Activated T-helper 17 cell treated with anti-CD3 and anti-CD28 coated beads, Interleukin-2, amount 50 U/mL, for 72 hours (primary cell): ENCODE results near the gene TMED3. TPM values are rescaled to one million over a fixed set of nuclear protein-coding genes. Genes with fewer than 3 reads are reported as not detected.
"Not testable (repeated sequence)": the region's sequence is repeated elsewhere in the genome, so short reads cannot be mapped to it uniquely, and the experiment has no call there.

ENCODE experiments used
- ATAC-seq: fragments of 150-1000 bp; cut with Tn5 transposase; replicated peaks from 2 replicates; pipeline ENCODE4 v1.10.0; 2021; ENCODE audit warnings: mild to moderate bottlenecking, moderate library complexity
- H3K27ac Mint-ChIP-seq: one replicate; pipeline ENCODE4 v1.8.0; 2022; ENCODE audit warnings: mixed read lengths
- H3K27me3 Mint-ChIP-seq: one replicate; pipeline ENCODE4 v1.8.0; 2022; ENCODE audit warnings: mixed read lengths
- H3K36me3 Mint-ChIP-seq: one replicate; pipeline ENCODE4 v1.8.0; 2022; ENCODE audit warnings: low read depth, mild to moderate bottlenecking, mixed read lengths
- H3K4me1 Mint-ChIP-seq: one replicate; pipeline ENCODE4 v1.8.0; 2022; ENCODE audit warnings: mixed read lengths
- H3K4me3 Mint-ChIP-seq: one replicate; pipeline ENCODE4 v1.8.0; 2022; ENCODE audit warnings: mild to moderate bottlenecking, mixed read lengths
- H3K9me3 Mint-ChIP-seq: one replicate; pipeline ENCODE4 v1.8.0; 2022; ENCODE audit warnings: mixed read lengths
- total RNA-seq, 2 donors: library from RNA; stranded (reverse); gene quantifications; one replicate each; pipeline ENCODE4 v1.2.3, GENCODE V29; 2022

TMED3 gene
- total RNA-seq, 2 donors from 2014 or later, result 41.1 to 54.1 TPM

GRCh38 chr15:79308874-79309273 lies 2.0 kb upstream of the TMED3 start:
- H3K36me3 Mint-ChIP-seq, result peaks cover 15% of the 10 kb centered on the region
- peaks cover 15% of the 10 kb centered on the region for H3K4me1 Mint-ChIP-seq
- H3K27ac Mint-ChIP-seq, result no peak overlapping the region
- no peak overlapping the region for H3K4me3 Mint-ChIP-seq
- no peaks in the 10 kb centered on the region for H3K9me3 Mint-ChIP-seq
- peaks cover 17% of the 10 kb centered on the region for H3K27me3 Mint-ChIP-seq
- no peak for ATAC-seq

- Mint-ChIP-seq H3K27ac (peak overlapping the region; percentile 78), H3K9me3 (no peaks in the 10 kb centered on the region), H3K27me3 (peaks cover 6% of the 10 kb centered on the region), H3K4me3 (peak overlapping the region; percentile 86), H3K36me3 (peaks cover 33% of the 10 kb centered on the region), H3K4me1 (peaks cover 19% of the 10 kb centered on the region)
- ATAC-seq, result peak; percentile 61
Measured at GRCh38 chr15:79310612-79310984, 314 bp upstream of the TMED3 start.

DNA sequence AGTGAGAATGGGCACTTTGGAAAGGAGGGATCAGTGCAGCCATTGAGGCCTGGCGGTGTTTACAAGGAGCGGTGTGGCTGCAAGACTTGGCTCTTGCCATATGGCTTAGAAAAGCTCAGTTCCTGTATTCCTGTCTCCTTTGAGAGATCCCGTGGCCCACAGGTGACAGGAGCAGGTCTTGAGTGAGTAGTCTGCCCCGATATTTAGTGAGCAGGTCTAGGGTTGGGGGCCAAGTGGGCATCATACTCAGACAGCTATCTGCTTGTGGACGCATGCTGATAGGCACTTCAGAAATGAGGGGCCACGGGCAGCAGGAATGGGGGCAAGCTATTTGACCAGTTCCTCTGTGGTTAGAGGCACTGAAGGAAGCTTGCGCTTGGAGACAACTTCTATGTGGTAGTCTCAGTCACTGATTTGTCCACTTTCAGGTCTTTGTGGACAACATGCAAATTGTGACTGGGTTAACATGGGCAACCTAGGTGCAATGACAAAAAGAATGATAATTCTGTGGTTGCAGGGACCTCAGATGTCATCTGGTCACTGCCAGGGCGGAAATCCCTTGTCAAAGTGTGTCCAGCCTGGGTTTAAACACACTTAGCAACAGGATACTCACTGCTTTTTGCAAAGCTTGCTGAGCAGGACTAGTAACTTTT lies 1.1 kb downstream of the TMED3 start:
- Mint-ChIP-seq H3K4me1 (peaks cover 28% of the 10 kb centered on the region), H3K9me3 (no peaks in the 10 kb centered on the region), H3K4me3 (peak overlapping the region; percentile 86), H3K27ac (peak overlapping the region; percentile 67), H3K36me3 (peaks cover 47% of the 10 kb centered on the region), H3K27me3 (peaks cover 4% of the 10 kb centered on the region)
- ATAC-seq, result no peak

- peaks cover 43% of the 10 kb centered on the region for H3K4me1 Mint-ChIP-seq
- ATAC-seq, result no peak
Measured at GRCh38 chr15:79314186-79314585, 3.3 kb downstream of the TMED3 start.

DNA sequence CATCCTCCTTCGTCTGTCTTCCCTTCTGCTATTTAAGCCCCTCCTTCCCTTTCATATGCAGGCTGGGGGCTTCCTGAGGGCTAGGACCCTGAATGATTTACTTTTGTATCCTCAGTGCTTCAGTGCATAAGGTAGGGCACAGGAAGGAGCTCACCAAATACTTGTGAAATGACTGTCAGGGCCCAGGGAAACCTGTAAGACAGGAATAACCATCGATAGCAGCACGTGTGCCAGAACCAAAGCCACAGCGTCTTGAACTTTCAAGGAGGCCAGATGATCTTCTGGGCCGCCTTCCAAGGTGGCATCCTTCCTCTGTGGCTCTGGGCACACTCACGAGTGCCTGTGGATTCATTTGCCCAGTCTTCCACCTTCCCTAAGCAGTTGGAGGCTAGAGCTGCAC lies 3.9 kb downstream of the TMED3 start:
- Mint-ChIP-seq H3K36me3 (peaks cover 75% of the 10 kb centered on the region), H3K9me3 (no peaks in the 10 kb centered on the region), H3K4me3 (no peak overlapping the region), H3K27ac (no peak overlapping the region), H3K4me1 (peaks cover 48% of the 10 kb centered on the region), H3K27me3 (no peaks in the 10 kb centered on the region)
- ATAC-seq, result no peak

More at GRCh38 chr15:79314186-79314585, 3.3 kb downstream of the TMED3 start:
- Mint-ChIP-seq H3K36me3 (peaks cover 69% of the 10 kb centered on the region), H3K27ac (no peak overlapping the region), H3K9me3 (no peaks in the 10 kb centered on the region), H3K27me3 (no peaks in the 10 kb centered on the region), H3K4me3 (no peak overlapping the region)

DNA sequence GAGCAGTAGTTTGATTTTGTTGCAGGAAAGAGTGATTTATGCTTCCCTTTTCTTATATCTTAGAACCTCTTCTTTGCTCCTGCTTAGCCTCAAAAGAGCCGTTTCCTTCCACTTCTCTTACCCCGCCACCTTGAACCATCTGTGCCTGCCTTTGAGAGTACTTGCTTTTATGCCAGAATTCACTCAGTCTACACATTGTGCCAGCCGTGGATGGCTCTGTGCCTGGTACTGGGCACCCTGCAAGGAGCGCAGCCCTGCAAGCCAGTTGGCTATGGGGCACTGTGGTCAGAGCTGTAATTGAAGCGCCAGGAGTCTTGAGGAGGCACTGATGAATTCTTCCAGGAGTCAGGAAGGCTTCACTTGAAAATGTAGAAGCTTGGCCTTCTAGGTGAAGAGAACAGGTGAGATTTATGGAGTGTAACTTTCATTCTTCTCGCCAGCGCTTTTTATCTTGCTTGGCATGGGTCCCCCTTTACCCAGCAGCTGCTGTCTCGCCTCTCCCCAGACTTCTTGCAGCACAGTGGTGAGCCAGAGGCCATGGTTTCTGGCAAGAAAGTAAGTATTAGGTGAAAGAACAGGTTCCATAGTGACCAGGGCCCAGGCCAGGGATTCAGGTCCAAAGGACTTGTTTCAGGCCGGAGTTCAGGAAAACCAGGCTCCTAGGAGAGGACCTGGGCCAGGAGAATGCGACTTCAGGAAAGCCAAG lies 4.9 kb downstream of the TMED3 start:
- Mint-ChIP-seq H3K4me1 (peaks cover 48% of the 10 kb centered on the region), H3K4me3 (no peak overlapping the region), H3K9me3 (no peaks in the 10 kb centered on the region), H3K27me3 (no peaks in the 10 kb centered on the region), H3K36me3 (peaks cover 83% of the 10 kb centered on the region), H3K27ac (no peak overlapping the region)
- ATAC-seq, result no peak

- ATAC-seq, result no peak
- peaks cover 48% of the 10 kb centered on the region for H3K4me1 Mint-ChIP-seq
Measured at GRCh38 chr15:79316864-79317263, 6.0 kb downstream of the TMED3 start.

GRCh38 chr15:79319973-79320372 lies 9.1 kb downstream of the TMED3 start:
- not testable (repeated sequence) for H3K9me3 Mint-ChIP-seq, H3K27ac Mint-ChIP-seq, H3K4me3 Mint-ChIP-seq, ATAC-seq, H3K27me3 Mint-ChIP-seq
- Mint-ChIP-seq H3K4me1 (peaks cover 33% of the 10 kb centered on the region), H3K36me3 (peaks cover 98% of the 10 kb centered on the region)

More at GRCh38 chr15:79316864-79317263, 6.0 kb downstream of the TMED3 start:
- no peak overlapping the region for H3K27ac Mint-ChIP-seq
- H3K4me3 Mint-ChIP-seq, result no peak overlapping the region
- H3K27me3 Mint-ChIP-seq, result no peaks in the 10 kb centered on the region
- peaks cover 94% of the 10 kb centered on the region for H3K36me3 Mint-ChIP-seq
- H3K9me3 Mint-ChIP-seq, result no peaks in the 10 kb centered on the region

DNA sequence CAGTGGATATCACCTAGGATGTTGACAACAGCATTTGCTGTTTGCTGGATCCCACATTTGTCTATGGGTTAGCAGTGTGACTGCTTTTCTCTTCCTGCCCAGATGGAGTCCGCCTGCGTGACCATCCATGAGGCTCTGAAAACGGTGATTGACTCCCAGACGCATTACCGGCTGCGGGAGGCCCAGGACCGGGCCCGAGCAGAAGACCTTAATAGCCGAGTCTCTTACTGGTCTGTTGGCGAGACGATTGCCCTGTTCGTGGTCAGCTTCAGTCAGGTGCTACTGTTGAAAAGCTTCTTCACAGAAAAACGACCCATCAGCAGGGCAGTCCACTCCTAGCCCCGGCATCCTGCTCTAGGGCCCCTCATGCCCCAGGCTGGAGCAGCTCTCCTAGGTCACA lies 11.0 kb downstream of the TMED3 start:
- Mint-ChIP-seq H3K27me3 (no peaks in the 10 kb centered on the region), H3K27ac (no peak overlapping the region), H3K36me3 (peaks cover 98% of the 10 kb centered on the region)

GRCh38 chr15:79322306-79322705 lies 11.4 kb downstream of the TMED3 start:
- H3K4me1 Mint-ChIP-seq, result peaks cover 17% of the 10 kb centered on the region
- no peaks in the 10 kb centered on the region for H3K27me3 Mint-ChIP-seq
- H3K27ac Mint-ChIP-seq, result no peak overlapping the region
- ATAC-seq, result no peak
- H3K9me3 Mint-ChIP-seq, result no peaks in the 10 kb centered on the region
- peaks cover 98% of the 10 kb centered on the region for H3K36me3 Mint-ChIP-seq
- no peak overlapping the region for H3K4me3 Mint-ChIP-seq

More for the DNA sequence above, 11.0 kb downstream of the TMED3 start:
- no peak for ATAC-seq
- Mint-ChIP-seq H3K4me1 (peaks cover 21% of the 10 kb centered on the region), H3K4me3 (no peak overlapping the region), H3K9me3 (no peaks in the 10 kb centered on the region)

- no peak overlapping the region for H3K4me3 Mint-ChIP-seq
- H3K9me3 Mint-ChIP-seq, result no peaks in the 10 kb centered on the region
- no peaks in the 10 kb centered on the region for H3K27me3 Mint-ChIP-seq
- ATAC-seq, result no peak
- peaks cover 98% of the 10 kb centered on the region for H3K36me3 Mint-ChIP-seq
- H3K4me1 Mint-ChIP-seq, result peaks cover 11% of the 10 kb centered on the region
- H3K27ac Mint-ChIP-seq, result no peak overlapping the region
Measured at GRCh38 chr15:79322945-79323344, 12.0 kb downstream of the TMED3 start.

- H3K27ac Mint-ChIP-seq, result peak overlapping the region; percentile 36
- H3K4me1 Mint-ChIP-seq, result no peaks in the 10 kb centered on the region
- no peak overlapping the region for H3K4me3 Mint-ChIP-seq
- H3K27me3 Mint-ChIP-seq, result no peaks in the 10 kb centered on the region
- peaks cover 44% of the 10 kb centered on the region for H3K36me3 Mint-ChIP-seq
- H3K9me3 Mint-ChIP-seq, result no peaks in the 10 kb centered on the region
- no peak for ATAC-seq
Measured at GRCh38 chr15:79329171-79329611, 18.3 kb downstream of the TMED3 start.

DNA sequence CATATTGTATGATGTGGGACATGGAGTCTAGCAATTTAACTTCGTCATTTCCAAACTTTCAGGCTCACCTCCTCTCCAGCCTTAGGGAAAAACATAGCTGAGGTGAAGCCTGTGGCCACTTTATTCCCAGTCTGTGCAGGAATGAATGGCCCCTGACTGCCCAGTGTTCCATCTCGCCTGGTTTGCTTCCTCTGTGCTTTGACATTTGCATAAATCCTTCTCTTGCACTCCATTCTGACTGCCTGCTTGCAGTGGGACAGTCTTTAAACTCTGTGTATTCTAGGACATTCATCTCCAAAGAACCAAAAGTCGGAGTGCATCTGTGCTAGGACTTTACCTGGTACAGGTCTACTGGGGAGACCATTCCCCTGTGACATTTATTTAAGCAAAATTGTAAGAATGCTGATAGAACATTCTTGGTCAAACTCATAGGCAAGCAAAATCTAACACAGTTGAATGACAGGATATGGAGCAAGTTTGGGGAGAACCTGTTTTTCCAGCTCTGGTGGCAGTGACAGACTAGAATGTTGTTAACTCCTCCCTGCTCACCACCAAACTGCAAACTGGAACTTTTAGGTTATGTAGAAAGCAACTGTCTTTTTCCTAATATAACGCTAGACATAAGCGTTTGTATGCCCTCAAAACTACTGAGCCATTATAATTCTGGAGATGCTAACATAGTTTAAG lies 22.1 kb downstream of the TMED3 start:
- Mint-ChIP-seq H3K4me1 (no peaks in the 10 kb centered on the region), H3K4me3 (no peak overlapping the region), H3K36me3 (peaks cover 6% of the 10 kb centered on the region), H3K9me3 (no peaks in the 10 kb centered on the region), H3K27me3 (no peaks in the 10 kb centered on the region), H3K27ac (no peak overlapping the region)
- ATAC-seq, result no peak

DNA sequence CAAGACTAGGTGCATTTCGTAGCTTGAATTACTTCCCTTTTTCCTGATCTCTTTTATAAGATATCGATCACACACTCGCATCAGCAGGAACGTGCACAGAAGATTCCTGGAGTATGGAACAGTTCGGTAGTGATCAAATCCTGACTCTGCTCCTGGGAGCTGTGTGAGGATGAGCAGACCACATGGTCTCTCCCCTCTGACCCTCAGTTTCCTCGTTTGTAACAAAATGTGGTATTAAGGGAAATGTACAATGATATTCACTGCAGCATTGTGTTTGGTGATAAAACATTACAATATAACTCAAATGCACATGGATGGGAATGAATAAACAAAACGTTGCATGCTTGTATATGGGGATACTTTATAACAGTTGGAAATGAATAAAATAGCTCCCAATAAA lies 26.7 kb downstream of the TMED3 start:
- no peak overlapping the region for H3K4me3 Mint-ChIP-seq
- H3K4me1 Mint-ChIP-seq, result peaks cover 3% of the 10 kb centered on the region
- no peaks in the 10 kb centered on the region for H3K36me3 Mint-ChIP-seq
- no peak for ATAC-seq
- H3K27ac Mint-ChIP-seq, result no peak overlapping the region
- H3K9me3 Mint-ChIP-seq, result no peaks in the 10 kb centered on the region
- no peaks in the 10 kb centered on the region for H3K27me3 Mint-ChIP-seq
